ENCODE measurements around the gene ZCCHC17.

The ZCCHC17 gene

DNA sequence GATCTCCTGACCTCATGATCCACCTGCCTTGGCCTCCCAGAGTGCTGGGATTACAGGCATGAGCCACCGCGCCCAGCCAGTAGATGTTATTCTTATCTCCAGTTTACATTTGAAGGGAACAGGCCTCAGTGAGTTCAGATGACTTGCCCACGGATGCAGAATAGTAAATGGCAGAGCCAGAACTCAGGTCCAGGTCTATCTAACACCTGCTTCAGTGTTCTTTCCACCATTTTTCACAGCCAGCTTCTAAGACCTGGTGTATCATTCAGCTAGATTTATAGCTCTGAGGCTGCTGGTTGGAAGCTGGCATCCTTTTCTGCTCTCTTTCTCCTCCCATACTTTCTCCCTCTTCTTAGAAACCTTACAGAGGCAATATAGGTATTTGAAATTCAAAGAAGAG lies 65.2 kb downstream of the ZCCHC17 start:
- Histone ChIP-seq H4K20me1 (ENCODE audit: insufficient read depth, low read length) (no peaks in the 10 kb centered on the region), H3K9ac (ENCODE audit: low read length) (no peak overlapping the region), H3K4me2 (ENCODE audit: low read length) (no peak overlapping the region), H3K27me3 (ENCODE audit: low read depth, low read length) (no peaks in the 10 kb centered on the region), H3K4me3 (ENCODE audit: low read length) (no peak overlapping the region), H3K79me2 (ENCODE audit: low read length) (no peaks in the 10 kb centered on the region), H3K4me1 (ENCODE audit: low read length) (0 out of 2 replicates have a peak, but pooled peaks cover 4% of the 10 kb centered on the region), H3K27ac (ENCODE audit: low read length) (no peak overlapping the region), H3K36me3 (replicated peaks; ENCODE audit: low read depth, low read length) (no peaks in the 10 kb centered on the region), H3K9me3 (ENCODE audit: insufficient read depth, low read length) (no peaks in the 10 kb centered on the region), H2AFZ (ENCODE audit: low read depth, low read length) (no peak overlapping the region)
- no peak for TF ChIP-seq EZH2phosphoT487 (IDR thresholded peaks at IDR 0.05; ENCODE audit: low read depth)
- no peak for TF ChIP-seq CTCF (IDR thresholded peaks at IDR 0.05; ENCODE audit: low read depth, low read length)

GRCh38 chr1:31364561-31365250 lies 67.9 kb downstream of the ZCCHC17 start:
- H3K9ac ChIP-seq (ENCODE audit: low read length), result no peak overlapping the region
- TF ChIP-seq CTCF (IDR thresholded peaks at IDR 0.05; ENCODE audit: low read depth, low read length) (no peak), EZH2phosphoT487 (IDR thresholded peaks at IDR 0.05; ENCODE audit: low read depth) (no peak)
- no peaks in the 10 kb centered on the region for H3K27me3 ChIP-seq (ENCODE audit: low read depth, low read length)
- H3K79me2 ChIP-seq (ENCODE audit: low read length), result no peaks in the 10 kb centered on the region
- no peaks in the 10 kb centered on the region for H3K4me1 ChIP-seq (ENCODE audit: low read length)
- no peaks in the 10 kb centered on the region for H3K36me3 ChIP-seq (replicated peaks; ENCODE audit: low read depth, low read length)
- no peak overlapping the region for H3K4me2 ChIP-seq (ENCODE audit: low read length)
- no peak overlapping the region for H2AFZ ChIP-seq (ENCODE audit: low read depth, low read length)
- no peaks in the 10 kb centered on the region for H4K20me1 ChIP-seq (ENCODE audit: insufficient read depth, low read length)
- H3K9me3 ChIP-seq (ENCODE audit: insufficient read depth, low read length), result no peaks in the 10 kb centered on the region
- no peak overlapping the region for H3K27ac ChIP-seq (ENCODE audit: low read length)
- H3K4me3 ChIP-seq (ENCODE audit: low read length), result no peak overlapping the region

GRCh38 chr1:31366796-31367195 lies 70.0 kb downstream of the ZCCHC17 start:
- Histone ChIP-seq H3K27me3 (ENCODE audit: low read depth, low read length) (no peaks in the 10 kb centered on the region), H3K27ac (ENCODE audit: low read length) (no peak overlapping the region)

DNA sequence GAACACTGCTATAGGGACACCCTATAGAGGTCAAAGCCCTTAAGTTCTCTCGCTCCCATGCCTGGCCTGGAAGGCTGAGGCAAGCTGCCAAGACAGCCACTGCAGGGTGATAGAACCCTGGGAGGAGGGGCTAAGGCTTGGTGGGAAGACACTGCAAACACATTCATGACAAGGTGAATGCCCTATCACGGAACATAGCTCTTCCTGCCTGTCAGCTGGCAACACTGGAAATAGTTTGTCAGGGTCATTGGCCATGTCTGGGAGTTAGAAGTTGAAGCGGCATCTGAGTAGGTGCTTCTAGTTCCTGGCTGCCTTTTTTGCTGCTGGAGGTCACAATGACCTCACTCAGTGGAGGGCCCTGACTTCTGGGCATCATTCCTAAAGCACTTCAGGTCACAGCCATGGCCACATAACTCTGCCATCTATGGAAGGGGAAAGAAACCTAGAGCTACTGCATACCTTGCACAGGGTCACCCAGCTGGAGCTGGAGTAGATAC lies 71.8 kb downstream of the ZCCHC17 start:
- H3K36me3 ChIP-seq (replicated peaks; ENCODE audit: low read depth, low read length), result no peaks in the 10 kb centered on the region
- no peaks in the 10 kb centered on the region for H3K79me2 ChIP-seq (ENCODE audit: low read length)
- no peak overlapping the region for H3K4me3 ChIP-seq (ENCODE audit: low read length)
- H3K9me3 ChIP-seq (ENCODE audit: insufficient read depth, low read length), result no peaks in the 10 kb centered on the region
- no peak for TF ChIP-seq EZH2phosphoT487 (IDR thresholded peaks at IDR 0.05; ENCODE audit: low read depth)
- TF ChIP-seq CTCF (IDR thresholded peaks at IDR 0.05; ENCODE audit: low read depth, low read length), result no peak
- no peaks in the 10 kb centered on the region for H3K27me3 ChIP-seq (ENCODE audit: low read depth, low read length)
- H3K27ac ChIP-seq (ENCODE audit: low read length), result no peak overlapping the region
- H3K4me2 ChIP-seq (ENCODE audit: low read length), result no peak overlapping the region
- no peaks in the 10 kb centered on the region for H3K4me1 ChIP-seq (ENCODE audit: low read length)
- H2AFZ ChIP-seq (ENCODE audit: low read depth, low read length), result no peak overlapping the region
- no peaks in the 10 kb centered on the region for H4K20me1 ChIP-seq (ENCODE audit: insufficient read depth, low read length)
- no peak overlapping the region for H3K9ac ChIP-seq (ENCODE audit: low read length)

More at GRCh38 chr1:31366796-31367195, 70.0 kb downstream of the ZCCHC17 start:
- Histone ChIP-seq H3K36me3 (replicated peaks; ENCODE audit: low read depth, low read length) (no peaks in the 10 kb centered on the region), H3K4me3 (ENCODE audit: low read length) (no peak overlapping the region), H4K20me1 (ENCODE audit: insufficient read depth, low read length) (no peaks in the 10 kb centered on the region), H3K9me3 (ENCODE audit: insufficient read depth, low read length) (no peaks in the 10 kb centered on the region), H3K79me2 (ENCODE audit: low read length) (no peaks in the 10 kb centered on the region), H3K4me2 (ENCODE audit: low read length) (no peak overlapping the region), H2AFZ (ENCODE audit: low read depth, low read length) (no peak overlapping the region), H3K4me1 (ENCODE audit: low read length) (no peaks in the 10 kb centered on the region), H3K9ac (ENCODE audit: low read length) (no peak overlapping the region)
- TF ChIP-seq CTCF (IDR thresholded peaks at IDR 0.05; ENCODE audit: low read depth, low read length) (no peak), EZH2phosphoT487 (IDR thresholded peaks at IDR 0.05; ENCODE audit: low read depth) (no peak)
